HG03097 (cell line): ENCODE measurements around the gene CPNE6.

Experiments used
- ATAC-seq: cut with Tn5 transposase; IDR thresholded peaks from one replicate; pipeline ENCODE4 v1.9.1; 2021; ENCODE audit not compliant: unreplicated experiment, low FRiP score

CPNE6 gene

GRCh38 chr14:24122898-24123297, 51.5 kb downstream of the CPNE6 start:
- no peak for ATAC-seq

DNA sequence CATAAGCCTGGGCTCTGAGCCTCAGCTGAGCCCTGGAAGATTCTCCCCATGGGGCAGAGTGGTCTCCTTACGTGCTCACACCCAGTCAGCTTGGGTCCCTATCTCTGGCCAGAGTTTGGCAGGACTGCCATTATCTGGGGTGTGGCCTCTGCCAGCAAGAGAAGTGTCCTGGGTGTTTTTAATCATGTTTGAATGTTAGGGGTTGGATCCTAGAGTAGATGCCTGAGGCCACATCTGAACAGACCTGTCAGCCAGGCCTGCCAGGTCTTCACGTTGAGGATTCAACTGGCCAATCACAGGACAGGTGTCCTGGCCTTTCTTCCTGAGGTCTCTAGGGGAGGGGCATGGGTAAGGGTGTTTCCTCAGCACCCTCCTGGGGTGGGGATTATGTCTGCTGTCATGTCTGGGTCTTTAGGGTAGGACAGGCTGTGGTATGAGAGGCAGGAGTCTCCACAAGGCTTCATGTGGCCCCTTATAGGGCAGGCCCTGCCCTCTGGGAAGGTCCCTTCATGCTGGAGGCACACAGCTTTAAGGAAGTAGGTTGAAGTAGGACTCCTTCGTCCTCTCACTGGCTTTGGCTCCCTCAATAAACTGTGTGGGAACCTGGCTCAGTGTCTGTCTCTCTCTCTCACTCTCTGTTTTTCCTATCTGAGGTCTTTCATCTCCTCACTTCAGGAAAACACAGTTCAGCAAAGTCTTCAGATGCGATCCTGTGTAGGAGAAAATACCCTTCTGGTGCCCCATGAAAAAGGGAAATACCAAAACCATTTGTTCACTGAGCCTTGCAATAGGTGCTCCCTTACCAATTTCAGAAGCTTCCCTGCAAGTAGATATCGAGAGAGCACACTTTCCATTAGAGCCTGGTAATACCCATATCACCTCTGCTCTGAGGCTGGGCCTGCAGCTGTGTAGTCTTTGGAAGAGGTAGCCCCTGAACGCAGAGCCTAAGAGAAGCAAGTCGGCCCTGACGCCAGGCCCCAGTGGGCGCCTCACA, 52.4 kb downstream of the CPNE6 start:
- ATAC-seq = no peak

GRCh38 chr14:24126939-24127338, 55.6 kb downstream of the CPNE6 start:
- ATAC-seq = no peak

DNA sequence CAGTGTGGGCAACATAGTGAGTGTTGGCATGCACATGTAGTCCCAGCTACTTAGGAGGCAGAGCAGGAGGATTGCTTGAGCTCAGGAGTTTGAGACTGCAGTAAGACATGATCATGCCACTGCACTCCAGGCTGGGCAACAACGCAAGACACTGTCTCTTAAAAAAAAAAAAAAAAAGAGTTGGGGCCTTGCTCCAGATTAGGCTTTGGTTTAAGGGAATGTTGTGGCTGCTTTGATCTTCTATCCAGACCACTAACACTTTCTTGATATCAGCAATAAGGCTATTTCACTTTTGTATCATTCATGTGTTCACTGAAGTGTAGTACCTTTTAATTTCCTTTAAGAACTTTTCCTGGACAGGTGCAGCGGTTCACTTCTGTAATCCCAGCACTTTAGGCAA, 56.3 kb downstream of the CPNE6 start:
- ATAC-seq = no peak
